Measurements from ENCODE around the gene GAP43.

Gene GAP43

GRCh38 chr3:115702598-115702997 is 79.3 kb downstream of the GAP43 start:
- H3K9me3 Mint-ChIP-seq: no peaks in the 10 kb centered on the region
- H3K36me3 Mint-ChIP-seq (ENCODE audit: low read depth): no peaks in the 10 kb centered on the region
- H3K27me3 Mint-ChIP-seq (ENCODE audit: low read depth): no peaks in the 10 kb centered on the region
- H3K27ac Mint-ChIP-seq: no peak overlapping the region
- no peak overlapping the region for H3K4me3 Mint-ChIP-seq
- no peak for TF ChIP-seq CTCF (IDR thresholded peaks at IDR 0.05; ENCODE audit: unreplicated experiment in 3 of 3)
- peaks cover 10% of the 10 kb centered on the region for H3K4me1 Mint-ChIP-seq

DNA sequence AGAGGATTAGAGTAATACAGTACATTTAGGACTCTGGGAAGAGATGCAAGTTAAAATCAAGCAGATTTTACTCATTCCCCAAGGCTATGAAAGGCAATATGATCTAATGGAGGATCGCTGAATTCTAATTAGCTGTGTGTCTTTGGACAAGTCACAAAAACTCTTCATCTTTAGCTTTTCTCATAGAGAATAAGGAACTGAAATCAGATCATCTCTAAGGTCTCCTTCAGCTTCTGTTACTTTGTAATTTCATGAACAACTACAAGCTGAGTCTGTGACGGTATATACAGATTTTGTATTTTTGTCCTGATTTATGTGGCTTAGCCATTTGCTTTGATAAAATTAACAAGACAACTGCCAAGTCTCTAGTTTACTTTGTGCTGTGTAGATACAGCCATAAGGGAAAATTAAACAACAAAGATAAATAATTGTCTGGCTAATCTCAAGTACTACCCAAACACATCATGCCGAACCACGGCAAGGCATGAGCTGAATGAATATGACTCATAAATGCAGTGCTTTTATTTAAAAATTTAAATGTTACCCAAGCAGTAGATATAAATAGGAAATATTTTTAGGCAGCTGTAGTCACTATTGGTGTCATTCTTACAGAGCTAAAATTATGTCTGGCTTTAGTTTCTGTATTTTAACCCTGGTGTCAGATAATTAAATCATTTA is 81.5 kb downstream of the GAP43 start:
- Mint-ChIP-seq H3K4me3 (no peak overlapping the region), H3K9me3 (no peaks in the 10 kb centered on the region), H3K27me3 (ENCODE audit: low read depth) (peaks cover 4% of the 10 kb centered on the region), H3K36me3 (ENCODE audit: low read depth) (no peaks in the 10 kb centered on the region), H3K4me1 (peaks cover 5% of the 10 kb centered on the region), H3K27ac (no peak overlapping the region)
- no peak for TF ChIP-seq CTCF (IDR thresholded peaks at IDR 0.05; ENCODE audit: unreplicated experiment in 3 of 3)

GRCh38 chr3:115706311-115706829 is 83.1 kb downstream of the GAP43 start:
- H3K27me3 Mint-ChIP-seq (ENCODE audit: low read depth): peaks cover 4% of the 10 kb centered on the region
- TF ChIP-seq CTCF (IDR thresholded peaks at IDR 0.05; ENCODE audit: unreplicated experiment in 3 of 3): no peak
- H3K9me3 Mint-ChIP-seq: no peaks in the 10 kb centered on the region
- no peak overlapping the region for H3K4me3 Mint-ChIP-seq
- no peaks in the 10 kb centered on the region for H3K36me3 Mint-ChIP-seq (ENCODE audit: low read depth)
- peaks cover 5% of the 10 kb centered on the region for H3K4me1 Mint-ChIP-seq
- H3K27ac Mint-ChIP-seq: peak overlapping the region in 1 of 3 experiments; percentile 18

GRCh38 chr3:115708540-115708939 is 85.2 kb downstream of the GAP43 start:
- TF ChIP-seq CTCF (IDR thresholded peaks at IDR 0.05; ENCODE audit: unreplicated experiment in 3 of 3): no peak
- peaks cover 5% of the 10 kb centered on the region for H3K4me1 Mint-ChIP-seq
- H3K9me3 Mint-ChIP-seq: no peaks in the 10 kb centered on the region
- peaks cover 4% of the 10 kb centered on the region for H3K27me3 Mint-ChIP-seq (ENCODE audit: low read depth)
- H3K27ac Mint-ChIP-seq: no peak overlapping the region
- H3K4me3 Mint-ChIP-seq: no peak overlapping the region
- no peaks in the 10 kb centered on the region for H3K36me3 Mint-ChIP-seq (ENCODE audit: low read depth)

- no peak for TF ChIP-seq CTCF (IDR thresholded peaks at IDR 0.05; ENCODE audit: unreplicated experiment in 3 of 3)
- Mint-ChIP-seq H3K4me1 (peaks cover 5% of the 10 kb centered on the region), H3K27ac (no peak overlapping the region), H3K36me3 (ENCODE audit: low read depth) (no peaks in the 10 kb centered on the region), H3K27me3 (ENCODE audit: low read depth) (peaks cover 4% of the 10 kb centered on the region), H3K4me3 (no peak overlapping the region), H3K9me3 (no peaks in the 10 kb centered on the region)
Observed at GRCh38 chr3:115709093-115709492, 85.8 kb downstream of the GAP43 start.

GRCh38 chr3:115709931-115710330 is 86.6 kb downstream of the GAP43 start:
- TF ChIP-seq CTCF (IDR thresholded peaks at IDR 0.05; ENCODE audit: unreplicated experiment in 3 of 3): no peak
- peaks cover 4% of the 10 kb centered on the region for H3K27me3 Mint-ChIP-seq (ENCODE audit: low read depth)
- H3K4me1 Mint-ChIP-seq: no peaks in the 10 kb centered on the region
- H3K27ac Mint-ChIP-seq: no peak overlapping the region
- no peaks in the 10 kb centered on the region for H3K9me3 Mint-ChIP-seq
- H3K36me3 Mint-ChIP-seq (ENCODE audit: low read depth): no peaks in the 10 kb centered on the region
- H3K4me3 Mint-ChIP-seq: no peak overlapping the region

Data from nephron (organoid).